MM.1S (cell line): Measurements from ENCODE around the gene GINS2.

Experiments used
- CTCF ChIP-seq: fragments of 300-600 bp; sonication (generic); IDR thresholded peaks from 2 replicates; pipeline ENCODE4 v1.5.1; 2016; ENCODE audit warnings: antibody characterized with exemption, low read length, mixed read lengths
- EZH2 ChIP-seq: fragments of 300-600 bp; sonication (generic); optimal IDR thresholded peaks from 2 replicates; pipeline ENCODE3; 2017; ENCODE audit warnings: low read depth, mild to moderate bottlenecking, antibody characterized with exemption, low read length, mixed read lengths

DNA sequence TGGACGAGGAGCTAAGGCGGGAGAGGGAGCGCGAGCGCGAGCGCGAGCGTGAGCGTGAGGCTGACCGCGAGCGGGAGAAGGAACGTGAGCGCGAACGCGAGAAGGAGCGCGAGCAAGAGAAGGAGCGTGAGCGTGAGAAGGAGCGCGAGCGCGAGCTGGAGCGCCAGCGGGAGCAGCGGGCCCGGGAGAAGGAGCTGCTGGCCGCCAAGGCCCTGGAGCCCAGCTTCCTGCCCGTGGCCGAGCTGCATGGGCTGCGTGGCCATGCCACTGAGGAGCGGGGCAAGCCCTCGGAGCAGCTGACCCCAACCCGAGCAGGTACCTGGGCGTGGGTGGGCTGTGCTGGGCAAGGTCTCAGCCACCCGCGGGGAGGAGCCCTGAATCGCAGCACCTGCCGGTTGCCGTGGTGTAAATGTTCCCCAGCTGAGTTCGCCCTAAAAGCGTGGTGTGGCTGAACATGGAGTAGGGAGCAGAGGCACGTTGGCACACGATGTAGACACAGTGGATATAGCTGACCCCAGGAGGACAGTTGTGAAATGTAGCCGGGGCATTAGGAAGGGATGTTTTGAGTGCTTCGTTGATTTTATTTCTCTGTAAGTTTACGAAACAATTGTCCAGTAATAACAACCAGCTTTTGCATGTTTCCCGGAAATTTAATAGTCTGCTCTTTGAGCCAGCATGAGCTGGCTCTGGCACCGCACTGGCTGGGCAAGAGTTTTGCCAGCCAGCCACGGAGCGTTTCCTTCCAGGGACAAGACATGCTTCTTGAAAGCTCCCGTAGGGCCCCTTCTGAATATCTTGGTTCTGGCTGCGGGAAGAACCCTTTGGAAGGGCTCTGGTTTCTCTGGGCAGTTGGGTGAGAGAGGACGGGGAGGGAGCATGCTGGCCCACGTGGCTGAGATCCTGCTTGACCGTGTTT, 32.1 kb downstream of the GINS2 start:
- TF ChIP-seq EZH2 (no peak), CTCF (no peak)
